ENCODE results near the gene RGS6.

- TF ChIP-seq ATF3 (IDR thresholded peaks at IDR 0.05) (no peak), CTCF (IDR thresholded peaks at IDR 0.05; ENCODE audit: low read depth, low read length, missing input control) (no peak), ZBTB33 (IDR thresholded peaks at IDR 0.05) (no peak), JUND (IDR thresholded peaks at IDR 0.05) (no peak), RAD21 (IDR thresholded peaks at IDR 0.05) (no peak), MAX (IDR thresholded peaks at IDR 0.05) (no peak), TAF1 (conservative IDR thresholded peaks at IDR 0.05) (no peak), REST (IDR thresholded peaks at IDR 0.05) (no peak), GABPA (IDR thresholded peaks at IDR 0.05 in 1 of 2, conservative IDR thresholded peaks at IDR 0.05 in 1 of 2) (no peak), EGR1 (IDR thresholded peaks at IDR 0.05; ENCODE audit: low read depth in 2 of 2) (no peak), SP1 (IDR thresholded peaks at IDR 0.05) (no peak), FOXA2 (IDR thresholded peaks at IDR 0.05) (no peak)
Measured at GRCh38 chr14:72524295-72524629, 592.0 kb downstream of the RGS6 start.
